Endothelial cell of umbilical vein (primary cell): ENCODE measurements around the gene WDR74. TPM values are rescaled to one million over a fixed set of nuclear protein-coding genes. Genes with fewer than 3 reads are reported as not detected.

ENCODE experiments used
- BruUV-seq: library from RNA; stranded (reverse); fragments of 400-500 nt; replicated peaks from 2 replicates; lab custom pipeline; 2021; lab: Mats Ljungman, UMichigan
- CTCF ChIA-PET: fragments of 300-600, 350-600 bp; sonication (Branson Sonifier 250); formaldehyde crosslinking; loops from one replicate; lab custom pipeline; 2021; ENCODE audit warnings: antibody characterized with exemption, inconsistent platforms; lab: Charles Lee
- POLR2A ChIA-PET: fragments of 300-600, 350-600 bp; sonication (Branson Sonifier 250); formaldehyde crosslinking; loops from one replicate; lab custom pipeline; 2021; ENCODE audit warnings: antibody characterized with exemption, inconsistent platforms; lab: Charles Lee
- DNase-seq: peaks from one replicate; pipeline ENCODE4 v3.0.0-alpha.2; 2011; ENCODE audit warnings: low read depth, low spot score
- FAIRE-seq: peaks from 2 replicates; lab custom pipeline; 2011; peaks lifted over from hg19 to GRCh38; lab: Jason Lieb, UNC
- H2AFZ ChIP-seq: 2 replicates; pipeline ENCODE4 v1.6.0; 2012; ENCODE audit warnings: low read depth, low read length, control low read depth, inconsistent platforms
- H3K27ac ChIP-seq: 2 replicates; pipeline ENCODE4 v1.5.1; 2011; ENCODE audit warnings: low read depth, mild to moderate bottlenecking, control low read depth, low read length, moderate library complexity; ENCODE audit not compliant: insufficient read depth
- H3K27me3 ChIP-seq, 2 experiments: 2 replicates each; pipeline versions ENCODE4 v1.6.0 to v1.6.1; 2011; ENCODE audit warnings: low read length in 2 of 2, mixed read lengths in 1 of 2; ENCODE audit not compliant: control insufficient read depth in 2 of 2, insufficient read depth in 2 of 2
- H3K36me3 ChIP-seq, 2 experiments: 2 replicates in 1 of 2; 3 replicates in 1 of 2; pipeline ENCODE4 v1.5.1; 2011; ENCODE audit warnings: low read length in 2 of 2, mild to moderate bottlenecking in 1 of 2, moderate library complexity in 1 of 2; ENCODE audit not compliant: control insufficient read depth in 2 of 2, insufficient read depth in 2 of 2; ENCODE audit errors: extremely low read depth in 1 of 2
- H3K4me1 ChIP-seq: 3 replicates; pipeline ENCODE4 v1.5.1; 2011; ENCODE audit warnings: mild to moderate bottlenecking, low read length; ENCODE audit not compliant: control insufficient read depth, insufficient read depth; ENCODE audit errors: extremely low read depth
- H3K4me2 ChIP-seq: 2 replicates; pipeline ENCODE4 v1.6.1; 2011; ENCODE audit warnings: low read length, control low read depth, mixed read lengths; ENCODE audit not compliant: insufficient read depth
- H3K4me3 ChIP-seq, 3 experiments: fragments of 200-600 bp in 1 of 3; sonication (generic), shearing (Covaris generic) in 1 of 3; replicated peaks in 1 of 3; 2 replicates each; pipeline ENCODE4 v1.5.1; 2011 to 2016; ENCODE audit warnings: control low read depth in 3 of 3, low read length in 3 of 3, mild to moderate bottlenecking in 2 of 3, inconsistent platforms in 1 of 3, low read depth in 1 of 3, moderate library complexity in 1 of 3; ENCODE audit not compliant: insufficient read depth in 1 of 3
- H3K79me2 ChIP-seq: 2 replicates; pipeline ENCODE4 v1.6.0; 2012; ENCODE audit warnings: low read length, inconsistent platforms; ENCODE audit not compliant: control insufficient read depth, insufficient read depth
- H3K9ac ChIP-seq: replicated peaks from 2 replicates; pipeline ENCODE3; 2011; ENCODE audit warnings: low read length, control low read depth; ENCODE audit not compliant: insufficient read depth; ENCODE audit errors: extremely low read depth
- H3K9me1 ChIP-seq: replicated peaks from 3 replicates; pipeline ENCODE4 v1.6.0; 2011; ENCODE audit warnings: mild to moderate bottlenecking, low read length; ENCODE audit not compliant: control insufficient read depth, insufficient read depth; ENCODE audit errors: extremely low read depth
- H3K9me3 ChIP-seq: replicated peaks from 2 replicates; pipeline ENCODE4 v1.5.1; 2012; ENCODE audit warnings: low read length, inconsistent platforms; ENCODE audit not compliant: control insufficient read depth, insufficient read depth
- H4K20me1 ChIP-seq: replicated peaks from 2 replicates; pipeline ENCODE3; 2011; ENCODE audit warnings: mild to moderate bottlenecking, low read length; ENCODE audit not compliant: control insufficient read depth, insufficient read depth; ENCODE audit errors: extremely low read depth
- CTCF ChIP-seq, 2 donors: IDR thresholded peaks; 1 replicate in 1 of 2; 2 replicates in 1 of 2; pipeline ENCODE4 v1.5.1; 2011; ENCODE audit warnings: low read length in 2 of 2, mild to moderate bottlenecking in 2 of 2, moderate library complexity in 2 of 2, control low read depth in 1 of 2, inconsistent platforms in 1 of 2, low read depth in 1 of 2; ENCODE audit not compliant: insufficient read depth in 1 of 2; ENCODE audit errors: extremely low read depth in 1 of 2
- EZH2 ChIP-seq: IDR thresholded peaks from 2 replicates; pipeline ENCODE4 v1.6.1; 2012; ENCODE audit warnings: borderline replicate concordance, low read depth, mild to moderate bottlenecking, moderate library complexity, low read length, inconsistent platforms; ENCODE audit not compliant: severe bottlenecking
- FOS ChIP-seq: IDR thresholded peaks from 2 replicates; pipeline ENCODE4 v1.6.1; 2011; ENCODE audit warnings: mild to moderate bottlenecking, low read length, moderate library complexity, borderline replicate concordance; ENCODE audit not compliant: insufficient read depth
- GATA2 ChIP-seq: IDR thresholded peaks from 2 replicates; pipeline ENCODE4 v1.7.0; 2011; ENCODE audit warnings: low read depth, mild to moderate bottlenecking, moderate library complexity, mixed read lengths, low read length; ENCODE audit not compliant: insufficient read length, insufficient read depth
- JUN ChIP-seq: IDR thresholded peaks from 2 replicates; pipeline ENCODE4 v1.6.1; 2011; ENCODE audit warnings: borderline replicate concordance, low read depth; ENCODE audit not compliant: insufficient read length, insufficient read depth
- MYC ChIP-seq: IDR thresholded peaks from one replicate; pipeline ENCODE4 v1.6.1; 2011; ENCODE audit warnings: mild to moderate bottlenecking, low read depth, low read length
- POLR2A ChIP-seq: IDR thresholded peaks from 2 replicates; pipeline ENCODE4 v1.6.1; 2012; ENCODE audit warnings: low read depth, mild to moderate bottlenecking, control low read depth, low read length
- POLR2AphosphoS5 ChIP-seq: IDR thresholded peaks from 2 replicates; pipeline ENCODE4 v1.6.1; 2012; ENCODE audit warnings: low read depth, mild to moderate bottlenecking, control low read depth, low read length, moderate library complexity; ENCODE audit not compliant: insufficient read depth
- dilution Hi-C: fragments of 300-500 bp; cut with MboI; formaldehyde crosslinking; loops from one replicate; pipeline ENCODE4 v1.15.0; 2019; ENCODE audit warnings: low sequenced_read_pairs; ENCODE audit not compliant: extremely low pct_ligation_motif_present
- intact Hi-C: fragments of 100-400 bp; cut with micrococcal nuclease; formaldehyde crosslinking; loops from one replicate; pipeline ENCODE4 v1.10.0; 2022
- polyA plus RNA-seq, 4 experiments: library from polyadenylated mRNA; depleted of rRNA in 3 of 4; stranded (reverse) in 3 of 4; unstranded in 1 of 4; fragments of >200 nt; gene quantifications; 2 replicates each; pipeline versions ENCODE4 v1.2.1 to v1.2.3, GENCODE V29; 2011 to 2012; ENCODE audit warnings: missing spikeins in 1 of 4
- total RNA-seq: library from RNA; stranded (reverse); gene quantifications from 2 replicates; pipeline ENCODE4 v1.2.3, GENCODE V29; 2021
- TF ChIP-seq, protein P1 (sequence below): IDR thresholded peaks from 2 replicates; pipeline ENCODE4 v1.6.1; 2011; ENCODE audit not compliant: insufficient read depth, insufficient read length

Gene WDR74
- total and polyA plus RNA-seq, 2 donors (not counting 3 experiments of a cell fraction or from before 2014, with no cell fraction given), result 44.7 to 51.7 TPM

DNA sequence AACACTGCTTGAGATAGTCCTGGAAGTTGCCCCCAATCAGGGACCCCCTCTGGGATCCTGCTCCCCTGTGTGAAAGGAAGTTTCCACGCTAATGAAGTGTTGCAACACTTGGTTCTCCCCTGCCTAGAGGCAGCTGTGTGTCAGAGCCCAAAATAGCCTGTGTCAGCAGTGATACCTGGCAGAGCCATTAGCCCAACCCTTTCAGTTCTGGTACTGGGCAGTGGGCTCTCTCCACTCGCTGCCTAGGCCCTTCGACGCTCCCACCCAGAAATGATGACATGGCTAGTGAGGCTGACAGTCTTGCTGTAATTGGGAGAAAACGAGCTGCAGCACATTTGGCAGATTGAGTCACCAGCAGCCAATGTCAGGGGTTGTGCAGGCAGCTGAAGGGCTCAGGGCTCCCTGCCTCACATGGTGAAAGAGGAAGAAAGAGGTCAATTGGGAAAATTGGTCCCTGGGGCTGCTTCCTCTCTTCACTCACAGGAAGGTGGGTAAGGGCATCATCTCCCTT is 32.7 kb downstream of the WDR74 start:
- dilution Hi-C loops (no loop called here), intact Hi-C loops (no loop called here)
- no peak for DNase-seq
- H3K36me3 ChIP-seq, result peaks cover 7 to 9% of the 10 kb centered on the region in 2 experiments
- no peak for TF ChIP-seq MYC
- no peak for TF ChIP-seq POLR2A
- no peak for TF ChIP-seq POLR2AphosphoS5
- TF ChIP-seq JUN, result no peak
- TF ChIP-seq, protein P1, sequence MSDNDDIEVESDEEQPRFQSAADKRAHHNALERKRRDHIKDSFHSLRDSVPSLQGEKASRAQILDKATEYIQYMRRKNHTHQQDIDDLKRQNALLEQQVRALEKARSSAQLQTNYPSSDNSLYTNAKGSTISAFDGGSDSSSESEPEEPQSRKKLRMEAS, result no peak
- no peak for TF ChIP-seq CTCF (IDR thresholded peaks at IDR 0.05; ENCODE audit: extremely low read depth in 1 of 2, insufficient read depth in 1 of 2, low read depth in 1 of 2, low read length in 2 of 2)
- TF ChIP-seq GATA2, result no peak
- TF ChIP-seq FOS, result no peak
- TF ChIP-seq EZH2, result no peak
- ChIA-PET POLR2A (interaction anchor here (1.2 to 3.7 kb wide), 2 partner anchors 10 to 34 kb away, joined by 7 to 24 read pairs; no protein-coding TSS in a partner anchor), CTCF (interaction anchor here (0.6 to 3.2 kb wide), 5 partner anchors 18 to 412 kb away, joined by 3 to 25 read pairs (median 4); partner anchors contain the start of genes SLC3A2 and TMEM179B)
- H3K4me1 ChIP-seq, result peaks cover 22% of the 10 kb centered on the region
- no peak overlapping the region for H3K4me3 ChIP-seq
- no peaks in the 10 kb centered on the region for H3K9me3 ChIP-seq
- no peak overlapping the region for H3K27ac ChIP-seq
- H2AFZ ChIP-seq, result no peak overlapping the region
- H3K9me1 ChIP-seq, result no peaks in the 10 kb centered on the region
- H3K27me3 ChIP-seq, result no peaks in the 10 kb centered on the region
- no peak overlapping the region for H3K4me2 ChIP-seq
- peaks cover 22% of the 10 kb centered on the region for H3K79me2 ChIP-seq
- no peak for FAIRE-seq
- BruUV-seq, result no TSS peak
- H3K9ac ChIP-seq, result no peak overlapping the region
- no peaks in the 10 kb centered on the region for H4K20me1 ChIP-seq
